ENCODE measurements around the gene IFITM1.

IFITM1 gene

DNA sequence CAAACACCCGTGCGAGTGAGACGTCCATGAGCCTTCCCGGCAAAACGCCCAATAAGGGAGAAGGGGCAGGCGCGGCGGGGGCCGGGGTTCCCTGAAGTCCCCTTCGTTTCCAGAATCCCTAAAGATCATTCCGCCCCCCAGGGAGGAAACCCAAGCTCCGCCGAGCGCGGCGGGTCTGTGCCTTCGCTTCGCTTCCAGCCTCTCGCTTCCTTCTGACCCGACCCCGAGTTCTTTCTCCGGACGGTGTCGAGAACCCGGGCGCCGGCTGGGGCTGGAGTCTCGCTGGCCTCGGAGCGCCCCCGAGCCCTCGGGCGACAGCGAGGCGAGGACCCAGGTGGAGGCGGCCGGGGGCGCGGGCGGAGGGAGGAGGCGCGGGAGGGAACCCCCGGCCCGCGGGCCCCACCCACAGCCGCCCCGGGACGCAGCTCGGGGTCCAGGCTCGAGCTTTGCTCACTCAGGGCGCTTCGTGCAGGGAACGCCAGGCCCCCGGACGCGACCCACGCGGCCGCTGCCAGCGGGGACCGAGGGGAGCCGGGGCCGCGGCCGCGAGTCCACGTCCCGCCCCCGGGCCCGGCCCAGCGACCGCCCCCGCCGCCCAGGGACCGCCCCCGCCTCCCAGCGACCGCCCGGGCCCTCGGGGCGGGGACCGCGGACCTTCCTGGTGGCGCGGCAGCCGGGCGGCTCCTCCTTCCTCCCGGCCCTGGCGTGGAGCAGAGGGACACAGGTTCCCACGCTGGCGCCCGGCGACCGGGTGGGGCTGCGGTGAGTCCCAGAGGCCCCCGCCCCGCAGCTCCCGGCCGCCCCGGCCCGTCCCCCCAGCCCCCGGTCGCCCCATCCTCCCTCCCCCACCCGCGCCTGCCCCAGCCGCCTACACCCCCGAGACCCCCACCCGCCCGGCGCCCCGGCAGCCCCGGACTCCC, 25.1 kb upstream of the IFITM1 start, which contains the start of gene PGGHG:
Gene PGGHG (plus strand): TSS at position 649 of the 920 bp plus-strand sequence. CDS start 691 bp downstream, outside the sequence.
- H3K36me3 Mint-ChIP-seq: peaks cover 7% of the 10 kb centered on the region
- H3K27me3 Mint-ChIP-seq: peaks cover 23% of the 10 kb centered on the region
- peaks cover 38% of the 10 kb centered on the region for H3K4me1 Mint-ChIP-seq
- H3K9me3 Mint-ChIP-seq: no peaks in the 10 kb centered on the region
- peak within 1 kb of the TSS; percentile 92 for H3K4me3 Mint-ChIP-seq
- H3K27ac Mint-ChIP-seq: peak within 1 kb of the TSS; percentile 97
- ATAC-seq: peak; percentile 75

DNA sequence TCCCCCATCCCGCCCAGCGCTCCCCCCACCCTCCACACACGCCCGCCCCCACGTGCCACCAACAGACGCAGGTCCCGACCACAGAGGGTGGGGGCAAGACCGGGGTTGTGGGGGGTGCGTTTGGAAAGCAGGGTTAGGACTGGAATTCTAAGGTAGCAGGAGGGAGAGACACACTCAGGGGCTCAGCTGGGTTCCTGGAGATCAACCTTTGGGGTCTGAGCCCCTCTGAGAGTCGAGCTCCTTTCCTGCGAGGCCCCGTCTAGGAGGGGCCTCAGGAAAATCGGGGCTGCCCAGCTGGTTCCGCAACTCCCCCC, 24.5 kb upstream of the IFITM1 start:
- H3K27ac Mint-ChIP-seq: peak overlapping the region; percentile 72
- peaks cover 23% of the 10 kb centered on the region for H3K27me3 Mint-ChIP-seq
- H3K4me3 Mint-ChIP-seq: peak overlapping the region; percentile 73
- H3K9me3 Mint-ChIP-seq: no peaks in the 10 kb centered on the region
- peak; percentile 9 for ATAC-seq
- H3K4me1 Mint-ChIP-seq: peaks cover 38% of the 10 kb centered on the region
- peaks cover 13% of the 10 kb centered on the region for H3K36me3 Mint-ChIP-seq

DNA sequence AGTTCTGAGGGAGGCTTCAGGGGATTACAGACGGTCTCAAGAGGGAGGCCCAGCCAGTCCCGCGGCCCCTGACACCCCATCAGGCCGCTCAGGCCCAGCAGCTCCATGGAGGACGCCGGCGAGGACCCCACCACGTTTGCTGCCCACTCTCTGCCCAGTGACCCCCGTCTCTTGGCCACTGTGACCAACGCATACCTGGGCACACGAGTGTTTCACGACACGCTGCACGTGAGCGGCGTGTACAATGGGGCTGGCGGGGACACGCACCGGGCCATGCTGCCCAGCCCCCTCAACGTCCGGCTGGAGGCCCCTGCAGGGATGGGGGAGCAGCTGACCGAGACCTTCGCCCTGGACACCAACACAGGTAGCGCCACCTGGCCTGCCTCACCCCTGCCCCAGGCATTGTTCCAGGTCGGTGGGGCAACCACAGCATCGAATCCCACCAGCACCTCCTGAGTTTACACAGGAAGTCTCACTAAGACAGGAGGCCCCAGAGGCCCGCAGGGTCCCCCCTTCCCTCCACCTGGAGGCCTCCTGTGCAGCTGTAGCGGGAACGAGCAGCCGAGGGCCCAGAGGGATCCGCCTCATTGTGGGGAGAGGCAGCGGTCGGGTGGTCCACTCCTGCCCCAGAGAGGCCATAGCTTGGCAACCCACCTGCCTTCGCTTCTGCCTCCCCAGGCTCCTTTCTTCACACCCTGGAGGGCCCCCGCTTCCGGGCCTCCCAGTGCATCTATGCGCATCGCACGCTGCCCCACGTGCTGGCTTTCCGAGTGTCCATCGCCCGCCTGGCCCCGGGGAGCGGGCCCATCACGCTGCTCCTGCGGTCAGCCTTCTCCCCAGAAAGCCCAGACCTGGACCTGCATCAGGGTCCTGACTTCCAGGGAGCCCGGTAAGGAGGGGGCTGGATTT, 23.9 kb upstream of the IFITM1 start:
- Mint-ChIP-seq H3K4me1 (peaks cover 38% of the 10 kb centered on the region), H3K27me3 (peaks cover 22% of the 10 kb centered on the region), H3K36me3 (peaks cover 20% of the 10 kb centered on the region)

DNA sequence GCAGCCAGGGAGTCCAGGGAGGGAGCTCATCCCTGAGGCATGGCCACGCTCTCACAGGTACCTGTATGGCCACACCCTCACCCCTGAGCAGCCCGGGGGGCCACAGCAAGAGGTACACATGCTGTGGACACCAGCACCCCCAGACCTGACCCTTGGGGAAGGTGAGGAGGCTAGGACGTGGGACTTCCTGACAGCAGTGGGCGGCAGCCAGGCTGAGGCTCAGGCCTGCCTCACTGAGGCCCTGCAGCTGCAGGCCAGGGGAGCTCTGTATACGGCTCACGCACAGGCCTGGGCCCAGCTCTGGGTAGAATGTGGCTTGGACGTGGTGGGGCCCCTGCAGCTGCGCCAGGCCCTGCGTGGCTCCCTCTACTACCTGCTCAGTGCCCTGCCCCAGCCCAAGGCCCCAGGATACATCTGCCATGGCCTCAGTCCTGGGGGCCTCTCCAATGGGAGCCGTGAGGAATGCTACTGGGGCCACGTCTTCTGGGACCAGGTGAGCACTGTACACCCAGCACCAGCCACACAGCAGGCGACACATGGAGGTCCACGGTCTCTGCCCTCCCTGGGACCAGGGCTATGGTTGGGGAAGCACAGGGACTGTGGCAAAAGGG, 23.1 kb upstream of the IFITM1 start:
- Mint-ChIP-seq H3K27me3 (peaks cover 15% of the 10 kb centered on the region), H3K36me3 (peaks cover 22% of the 10 kb centered on the region), H3K9me3 (no peaks in the 10 kb centered on the region)

More for the DNA sequence above, 23.9 kb upstream of the IFITM1 start:
- H3K27ac Mint-ChIP-seq: peak overlapping the region; percentile 72
- H3K4me3 Mint-ChIP-seq: peak overlapping the region; percentile 73
- no peaks in the 10 kb centered on the region for H3K9me3 Mint-ChIP-seq
- ATAC-seq: no peak

DNA sequence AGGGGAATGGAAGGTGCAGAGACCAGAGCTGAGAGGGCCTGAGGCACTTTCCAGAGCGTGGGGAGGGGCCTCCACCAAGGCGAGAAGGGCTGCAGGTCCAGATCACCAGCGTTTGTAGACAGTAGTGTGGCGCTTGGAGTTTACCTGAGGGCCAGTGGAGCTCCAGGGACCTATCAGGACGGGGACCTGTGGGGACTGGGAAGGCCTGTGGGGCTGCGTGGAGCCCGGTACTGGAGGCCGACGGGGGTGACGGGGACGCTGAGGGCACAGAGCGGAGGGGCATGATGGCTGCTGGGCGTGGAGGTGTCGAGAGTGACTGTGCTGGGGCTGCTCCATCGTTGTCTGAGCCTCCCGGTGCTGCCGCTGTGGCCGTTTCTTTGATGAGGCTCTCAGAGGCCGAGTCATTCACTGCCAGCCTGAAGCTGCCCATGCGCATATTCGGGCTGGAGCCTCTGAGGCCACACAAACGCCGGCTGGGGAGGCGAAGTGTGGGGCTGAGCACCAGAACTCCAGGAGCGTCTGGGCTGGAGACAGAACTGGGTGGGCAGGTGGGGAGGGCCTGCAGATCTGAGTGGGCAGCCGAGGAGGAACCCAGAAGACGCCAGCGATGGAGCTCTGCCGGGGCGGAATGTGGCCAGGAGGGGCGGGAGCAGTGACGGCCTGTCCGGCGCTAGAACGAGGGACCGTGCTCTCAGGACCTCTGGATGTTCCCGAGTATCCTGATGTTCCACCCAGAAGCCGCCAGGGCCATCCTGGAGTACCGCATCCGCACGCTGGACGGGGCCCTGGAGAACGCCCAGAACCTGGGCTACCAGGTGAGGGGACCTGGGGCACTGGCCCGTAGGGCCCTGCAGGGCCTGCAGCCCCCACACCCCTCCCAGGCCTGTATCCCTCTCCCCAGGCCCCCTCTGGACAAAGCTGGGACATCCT, 22.3 kb upstream of the IFITM1 start:
- peaks cover 33% of the 10 kb centered on the region for H3K4me1 Mint-ChIP-seq
- H3K36me3 Mint-ChIP-seq: peaks cover 22% of the 10 kb centered on the region
- H3K27ac Mint-ChIP-seq: no peak overlapping the region
- no peaks in the 10 kb centered on the region for H3K9me3 Mint-ChIP-seq
- H3K27me3 Mint-ChIP-seq: peaks cover 10% of the 10 kb centered on the region
- no peak for ATAC-seq
- no peak overlapping the region for H3K4me3 Mint-ChIP-seq

More for the DNA sequence above, 23.1 kb upstream of the IFITM1 start:
- H3K4me1 Mint-ChIP-seq: peaks cover 37% of the 10 kb centered on the region
- ATAC-seq: no peak
- peak overlapping the region; percentile 73 for H3K4me3 Mint-ChIP-seq
- peak overlapping the region; percentile 72 for H3K27ac Mint-ChIP-seq

DNA sequence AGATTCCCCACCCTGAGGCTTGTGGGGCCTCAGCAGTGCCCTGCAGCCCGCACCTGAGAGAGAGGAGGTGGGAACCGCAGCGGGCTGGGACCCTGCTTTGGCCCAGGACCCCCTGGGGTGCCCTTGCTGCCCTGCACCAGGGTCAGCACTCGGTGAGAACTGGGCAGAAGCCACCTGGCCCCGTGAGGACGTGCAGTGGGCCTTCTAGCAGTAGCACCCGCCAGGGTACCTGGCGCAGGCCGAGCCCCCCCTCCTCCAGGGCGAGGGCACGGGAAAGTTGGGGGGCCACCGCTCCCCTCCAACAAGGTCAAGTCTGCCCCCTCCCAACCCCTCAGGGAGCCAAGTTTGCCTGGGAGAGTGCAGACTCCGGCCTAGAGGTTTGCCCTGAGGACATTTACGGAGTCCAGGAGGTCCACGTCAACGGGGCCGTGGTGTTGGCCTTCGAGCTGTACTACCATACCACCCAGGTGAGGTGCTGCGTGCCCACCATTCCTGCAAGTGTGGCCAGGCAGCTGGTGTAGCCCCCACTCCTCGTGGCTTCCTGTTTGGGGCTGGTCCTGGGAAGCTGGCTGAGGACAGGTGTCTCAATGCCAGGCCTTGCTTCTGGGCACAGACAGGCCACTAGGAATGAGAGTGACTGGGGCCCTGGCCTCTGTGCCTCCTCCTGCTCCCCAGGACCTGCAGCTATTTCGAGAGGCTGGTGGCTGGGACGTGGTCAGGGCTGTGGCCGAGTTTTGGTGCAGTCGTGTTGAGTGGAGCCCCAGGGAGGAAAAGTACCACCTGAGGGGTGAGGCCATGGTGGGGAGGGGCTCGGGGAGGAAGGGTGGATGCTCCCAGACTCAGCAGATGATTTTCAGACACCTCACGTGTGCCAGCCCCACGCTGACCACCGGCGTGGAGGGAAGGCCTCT, 21.4 kb upstream of the IFITM1 start:
- no peak overlapping the region for H3K4me3 Mint-ChIP-seq

DNA sequence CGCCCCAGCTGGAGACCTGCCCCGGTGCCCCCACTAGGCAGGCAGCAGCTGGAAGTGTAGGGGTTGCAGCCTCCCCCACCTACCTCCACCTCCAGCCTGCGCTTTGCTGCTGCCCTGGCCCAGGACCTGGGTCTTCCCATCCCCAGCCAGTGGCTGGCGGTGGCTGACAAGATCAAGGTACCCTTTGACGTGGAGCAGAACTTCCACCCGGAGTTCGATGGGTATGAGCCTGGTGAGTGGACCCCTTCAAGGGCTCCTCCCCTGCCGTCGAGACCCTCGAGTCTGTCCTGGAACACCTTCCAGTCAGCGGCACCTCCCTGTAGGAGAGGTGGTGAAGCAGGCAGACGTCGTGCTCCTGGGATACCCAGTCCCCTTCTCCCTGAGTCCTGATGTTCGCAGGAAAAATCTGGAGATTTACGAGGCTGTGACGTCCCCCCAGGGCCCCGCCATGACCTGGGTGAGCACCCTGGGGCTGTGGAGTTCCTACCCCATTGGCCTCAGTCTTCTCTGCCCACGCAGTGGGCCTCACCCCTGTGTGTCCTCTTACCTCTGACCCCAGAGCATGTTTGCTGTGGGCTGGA, 20.5 kb upstream of the IFITM1 start:
- no peak overlapping the region for H3K27ac Mint-ChIP-seq
- H3K36me3 Mint-ChIP-seq: peaks cover 22% of the 10 kb centered on the region
- ATAC-seq: no peak

More for the DNA sequence above, 21.4 kb upstream of the IFITM1 start:
- peaks cover 26% of the 10 kb centered on the region for H3K4me1 Mint-ChIP-seq
- no peak overlapping the region for H3K27ac Mint-ChIP-seq
- ATAC-seq: no peak
- peaks cover 22% of the 10 kb centered on the region for H3K36me3 Mint-ChIP-seq
- no peaks in the 10 kb centered on the region for H3K9me3 Mint-ChIP-seq
- peaks cover 1% of the 10 kb centered on the region for H3K27me3 Mint-ChIP-seq

DNA sequence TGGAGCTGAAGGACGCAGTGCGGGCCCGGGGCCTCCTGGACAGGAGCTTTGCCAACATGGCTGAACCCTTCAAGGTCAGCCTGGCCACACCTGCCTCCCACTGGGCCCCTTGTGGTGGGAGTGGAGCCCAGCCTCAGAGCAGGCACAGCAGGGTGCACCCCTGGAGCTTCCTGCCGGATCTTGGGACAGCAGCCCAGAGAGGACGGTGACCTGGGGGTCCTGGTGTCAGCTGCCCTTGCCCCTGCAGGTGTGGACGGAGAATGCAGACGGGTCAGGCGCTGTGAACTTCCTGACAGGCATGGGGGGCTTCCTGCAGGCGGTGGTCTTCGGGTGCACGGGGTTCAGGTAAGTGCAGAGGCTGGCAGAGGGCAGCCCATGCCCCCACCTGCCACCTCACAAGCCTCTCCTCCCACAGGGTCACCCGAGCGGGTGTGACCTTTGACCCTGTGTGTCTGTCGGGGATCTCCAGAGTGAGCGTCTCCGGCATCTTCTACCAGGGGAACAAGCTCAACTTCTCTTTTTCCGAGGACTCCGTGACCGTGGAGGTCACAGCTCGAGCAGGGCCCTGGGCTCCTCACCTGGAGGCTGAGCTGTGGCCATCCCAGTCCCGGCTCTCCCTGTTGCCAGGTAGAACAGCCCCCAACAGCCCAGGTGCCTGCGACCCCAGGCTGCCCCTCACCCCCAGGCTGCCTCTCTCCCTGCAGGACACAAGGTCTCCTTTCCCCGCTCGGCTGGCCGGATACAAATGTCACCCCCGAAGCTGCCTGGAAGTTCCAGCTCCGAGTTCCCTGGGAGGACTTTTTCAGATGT, 19.8 kb upstream of the IFITM1 start:
- Mint-ChIP-seq H3K4me3 (no peak overlapping the region), H3K27ac (no peak overlapping the region), H3K36me3 (peaks cover 22% of the 10 kb centered on the region), H3K27me3 (no peaks in the 10 kb centered on the region), H3K9me3 (no peaks in the 10 kb centered on the region), H3K4me1 (peaks cover 21% of the 10 kb centered on the region)
- ATAC-seq: no peak

More for the DNA sequence above, 20.5 kb upstream of the IFITM1 start:
- Mint-ChIP-seq H3K4me3 (no peak overlapping the region), H3K27me3 (no peaks in the 10 kb centered on the region), H3K4me1 (peaks cover 21% of the 10 kb centered on the region), H3K9me3 (no peaks in the 10 kb centered on the region)

DNA sequence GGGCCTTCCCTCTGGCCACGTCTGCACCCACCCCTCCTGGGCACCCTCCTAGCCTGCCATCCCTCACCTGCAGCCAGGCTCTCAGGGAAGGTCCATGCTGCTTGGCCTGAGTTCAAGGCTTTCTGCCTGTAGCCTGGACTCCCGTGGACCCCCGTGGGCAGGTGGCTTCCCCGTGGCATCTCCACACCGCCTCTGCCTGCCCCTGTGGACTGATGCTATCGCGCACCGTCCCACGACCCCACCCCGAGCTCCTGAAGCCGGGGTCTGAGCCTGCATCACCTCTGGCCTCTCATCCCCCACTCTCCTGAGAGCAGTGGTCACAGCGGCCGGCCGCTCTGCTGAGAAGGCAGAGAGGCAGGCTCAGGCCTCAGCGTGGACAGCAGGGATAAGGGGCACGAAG, 19.1 kb upstream of the IFITM1 start:
- Mint-ChIP-seq H3K9me3 (no peaks in the 10 kb centered on the region), H3K4me3 (no peak overlapping the region), H3K27ac (no peak overlapping the region), H3K4me1 (peaks cover 17% of the 10 kb centered on the region), H3K36me3 (peaks cover 22% of the 10 kb centered on the region), H3K27me3 (no peaks in the 10 kb centered on the region)
- no peak for ATAC-seq

DNA sequence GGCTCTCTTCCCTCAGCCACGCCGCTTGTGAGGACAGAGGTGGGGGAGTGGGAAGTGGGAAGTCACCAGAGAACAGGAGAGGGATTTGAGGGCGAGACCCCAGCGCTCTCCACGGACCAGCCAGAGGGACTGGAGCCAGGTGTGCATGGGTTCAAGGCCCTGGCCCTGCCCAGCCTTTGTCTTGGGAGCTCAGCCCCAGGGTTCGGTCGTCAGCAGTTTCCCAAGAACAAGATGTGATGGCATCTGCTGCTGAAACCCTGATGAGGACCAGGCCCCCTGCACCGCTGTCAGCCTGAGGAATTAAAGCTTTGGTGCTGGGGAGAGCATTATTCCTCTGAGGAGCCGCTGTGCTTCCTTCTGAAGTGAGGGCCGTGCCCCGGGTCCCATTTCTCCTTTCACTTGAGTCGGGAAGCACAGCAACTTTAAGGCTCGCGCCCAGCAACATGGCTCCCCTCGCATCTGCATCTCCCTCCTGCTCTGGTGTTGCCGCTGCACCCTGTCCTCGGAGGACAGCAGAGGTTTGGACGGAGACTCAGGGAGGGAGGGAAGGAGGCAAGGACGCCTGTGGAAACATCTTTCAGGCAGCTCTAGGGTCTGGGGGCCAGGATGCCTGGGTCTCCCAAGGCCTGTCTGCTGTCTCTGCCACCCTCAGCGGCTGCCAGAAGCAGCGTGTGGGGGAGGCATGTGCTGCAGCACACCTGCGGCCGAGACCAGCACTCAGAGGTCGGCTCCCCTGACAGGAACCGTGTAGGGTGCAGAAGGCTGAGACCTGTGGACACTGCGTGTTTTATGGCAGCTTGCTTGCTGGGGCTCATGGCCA, 18.3 kb upstream of the IFITM1 start:
- Mint-ChIP-seq H3K4me3 (no peak overlapping the region), H3K36me3 (peaks cover 22% of the 10 kb centered on the region), H3K27me3 (no peaks in the 10 kb centered on the region), H3K4me1 (peaks cover 10% of the 10 kb centered on the region), H3K27ac (no peak overlapping the region), H3K9me3 (no peaks in the 10 kb centered on the region)
- ATAC-seq: no peak

DNA sequence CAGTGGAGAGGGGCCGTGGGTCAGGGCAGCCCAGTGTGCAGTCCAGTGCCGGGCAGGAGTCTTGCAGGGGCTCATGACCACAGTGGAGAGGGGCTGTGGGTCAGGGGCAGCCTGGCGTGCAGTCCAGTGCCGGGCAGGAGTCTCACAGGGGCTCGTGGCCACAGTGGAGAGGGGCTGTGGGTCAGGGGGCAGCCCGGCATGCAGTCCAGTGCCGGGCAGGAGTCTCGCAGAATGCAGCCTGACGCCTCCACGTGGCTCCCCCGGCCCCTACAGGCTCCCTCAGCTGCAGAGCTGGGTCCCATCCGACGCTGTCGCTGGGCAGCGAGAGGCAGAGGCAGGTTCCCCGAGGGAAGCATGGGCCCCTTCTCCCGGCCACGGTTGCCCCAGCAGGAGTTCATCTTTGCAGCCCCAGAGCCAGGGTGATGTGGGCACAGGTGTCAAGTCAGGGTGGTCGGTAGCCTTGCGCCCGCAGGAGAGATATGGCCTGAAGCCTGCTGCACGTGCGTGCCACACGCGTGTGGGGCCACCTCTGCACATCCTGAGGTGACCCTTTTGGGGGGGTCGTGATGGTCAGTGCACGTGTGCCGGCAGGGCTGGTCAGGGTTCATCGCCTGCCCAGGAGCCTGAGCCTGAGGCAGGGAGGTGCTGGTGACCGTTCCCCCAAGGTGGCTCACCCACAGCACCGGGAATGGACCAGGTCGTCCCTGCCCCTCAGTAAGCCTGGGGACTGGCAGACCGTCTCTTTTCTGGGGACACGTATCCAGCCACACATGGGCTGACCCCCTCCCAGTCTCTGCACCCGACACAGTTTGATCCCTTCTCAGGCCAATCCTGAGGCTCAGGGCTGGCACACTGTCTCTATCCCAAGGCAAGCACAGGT, 17.4 kb upstream of the IFITM1 start:
- H3K36me3 Mint-ChIP-seq: peaks cover 17% of the 10 kb centered on the region
- H3K9me3 Mint-ChIP-seq: no peaks in the 10 kb centered on the region
- H3K27ac Mint-ChIP-seq: no peak overlapping the region
- no peak for ATAC-seq
- no peaks in the 10 kb centered on the region for H3K27me3 Mint-ChIP-seq
- H3K4me1 Mint-ChIP-seq: peaks cover 4% of the 10 kb centered on the region
- no peak overlapping the region for H3K4me3 Mint-ChIP-seq

Data from stimulated activated memory B cell treated with anti-CD40 and anti-IgM and Interleukin-4, amounts not matched to agents 10 μg/mL and 1 μg/mL and 100 μg/mL, for 72 hours (primary cell).